Lower lobe of right lung (tissue), 2 donors: Measurements from ENCODE around the gene BBLN. TPM values are rescaled to one million over a fixed set of nuclear protein-coding genes. Genes with fewer than 3 reads are reported as not detected.

Source experiments
- ATAC-seq, 2 donors: fragments of 200-7000 bp; cut with Tn5 transposase; one replicate each; pipeline ENCODE4 v1.9.1; 2020 to 2022; ENCODE audit warnings: mild to moderate bottlenecking in 2 of 2, moderate library complexity in 2 of 2
- DNase-seq: peaks from one replicate; pipeline ENCODE4 v3.0.0-alpha.2; 2020
- H3K27ac ChIP-seq: fragments of 200-600 bp; one replicate; pipeline ENCODE4 v1.8.0; 2022
- H3K27me3 ChIP-seq: fragments of 200-600 bp; one replicate; pipeline ENCODE4 v1.8.0; 2022; ENCODE audit warnings: low read depth
- H3K36me3 ChIP-seq: fragments of 200-600 bp; one replicate; pipeline ENCODE4 v1.8.0; 2022; ENCODE audit warnings: mild to moderate bottlenecking
- H3K4me1 ChIP-seq: fragments of 200-600 bp; one replicate; pipeline ENCODE4 v1.8.0; 2022
- H3K4me3 ChIP-seq: fragments of 200-600 bp; one replicate; pipeline ENCODE4 v1.8.0; 2022; ENCODE audit warnings: mild to moderate bottlenecking
- H3K9me3 ChIP-seq: fragments of 200-600 bp; one replicate; pipeline ENCODE4 v1.8.0; 2022
- CTCF ChIP-seq: fragments of 200-600 bp; IDR thresholded peaks from one replicate; pipeline ENCODE4 v1.8.0; 2022; ENCODE audit warnings: antibody characterized with exemption, mild to moderate bottlenecking
- intact Hi-C: fragments of 100-400 bp; cut with DNase I; formaldehyde crosslinking; loops from one replicate; pipeline ENCODE4 v1.11.0; 2022
- total RNA-seq: library from RNA; stranded (reverse); fragmentation: NEBNext Ultra II Directional; extraction: Animal tissue kit (Norgen Biotek cat#: 25700); gene quantifications from one replicate; pipeline ENCODE4 v1.2.1, GENCODE V29; 2021
- donor health status: DM: no; HTN: yes; CAD: no; lungs with severe emphysema.

BBLN gene
- total RNA-seq, 1 donor from 2014 or later: 47.9 TPM

GRCh38 chr9:128142596-128142995, 17.5 kb upstream of the BBLN start:
- Histone ChIP-seq H3K27ac (no peak overlapping the region), H3K4me1 (no peaks in the 10 kb centered on the region), H3K36me3 (no peaks in the 10 kb centered on the region), H3K27me3 (no peaks in the 10 kb centered on the region), H3K4me3 (no peak overlapping the region), H3K9me3 (no peaks in the 10 kb centered on the region)
- DNase-seq: peak; percentile 14
- TF ChIP-seq CTCF: no peak
- intact Hi-C loops: no loop called here
- ATAC-seq: no peak

- H3K9me3 ChIP-seq: no peaks in the 10 kb centered on the region
- no peak for TF ChIP-seq CTCF
- peaks cover 4% of the 10 kb centered on the region for H3K4me1 ChIP-seq
- H3K27ac ChIP-seq: no peak overlapping the region
- ATAC-seq: no peak
- no peaks in the 10 kb centered on the region for H3K27me3 ChIP-seq
- no peak overlapping the region for H3K4me3 ChIP-seq
- DNase-seq: peak; percentile 36
- no peaks in the 10 kb centered on the region for H3K36me3 ChIP-seq
- intact Hi-C loops: no loop called here
Observed at GRCh38 chr9:128143525-128144238, 16.4 kb upstream of the BBLN start.

GRCh38 chr9:128144239-128145181, 15.6 kb upstream of the BBLN start:
- H3K9me3 ChIP-seq: no peaks in the 10 kb centered on the region
- peak; percentile 28 for DNase-seq
- intact Hi-C loops: no loop called here

GRCh38 chr9:128145536-128145935, 14.5 kb upstream of the BBLN start:
- no peak for TF ChIP-seq CTCF
- H3K27ac ChIP-seq: no peak overlapping the region
- H3K9me3 ChIP-seq: no peaks in the 10 kb centered on the region
- H3K36me3 ChIP-seq: no peaks in the 10 kb centered on the region
- H3K4me3 ChIP-seq: no peak overlapping the region
- no peaks in the 10 kb centered on the region for H3K27me3 ChIP-seq
- DNase-seq (peak; percentile 12), ATAC-seq (no peak)
- H3K4me1 ChIP-seq: peaks cover 21% of the 10 kb centered on the region
- intact Hi-C loops: no loop called here

More at GRCh38 chr9:128144239-128145181, 15.6 kb upstream of the BBLN start:
- ATAC-seq: no peak
- no peak overlapping the region for H3K4me3 ChIP-seq
- peaks cover 12% of the 10 kb centered on the region for H3K4me1 ChIP-seq
- no peaks in the 10 kb centered on the region for H3K27me3 ChIP-seq
- no peak overlapping the region for H3K27ac ChIP-seq
- no peaks in the 10 kb centered on the region for H3K36me3 ChIP-seq
- TF ChIP-seq CTCF: no peak

- peaks cover 25% of the 10 kb centered on the region for H3K4me1 ChIP-seq
- ATAC-seq: no peak
- H3K9me3 ChIP-seq: no peaks in the 10 kb centered on the region
- intact Hi-C loops: no loop called here
- peak; percentile 41 for DNase-seq
- no peak overlapping the region for H3K4me3 ChIP-seq
- no peak overlapping the region for H3K27ac ChIP-seq
- no peaks in the 10 kb centered on the region for H3K27me3 ChIP-seq
- TF ChIP-seq CTCF: no peak
- no peaks in the 10 kb centered on the region for H3K36me3 ChIP-seq
Observed at GRCh38 chr9:128145951-128146351, 14.1 kb upstream of the BBLN start.
